Astrocyte (in vitro differentiated cells and primary cell): ENCODE measurements around the gene SPTBN5. TPM values are rescaled to one million over a fixed set of nuclear protein-coding genes. Genes with fewer than 3 reads are reported as not detected.

Source experiments
- DNase-seq: peaks from one replicate; pipeline ENCODE4 v3.0.0-alpha.2; 2010; ENCODE audit warnings: low read depth
- FAIRE-seq: peaks from 2 replicates; lab custom pipeline; 2011; peaks lifted over from hg19 to GRCh38; lab: Jason Lieb, UNC
- H2AFZ ChIP-seq: 2 replicates; pipeline ENCODE4 v1.6.0; 2012; ENCODE audit warnings: low read depth, low read length, inconsistent platforms
- H3K27ac ChIP-seq: 2 replicates; pipeline ENCODE4 v1.5.1; 2011; ENCODE audit warnings: low read depth, low read length, inconsistent platforms
- H3K27me3 ChIP-seq: 2 replicates; pipeline ENCODE4 v1.6.0; 2011; ENCODE audit warnings: low read length, inconsistent platforms; ENCODE audit not compliant: insufficient read depth
- H3K36me3 ChIP-seq: 2 replicates; pipeline ENCODE4 v1.5.1; 2011; ENCODE audit warnings: low read length, inconsistent platforms; ENCODE audit not compliant: insufficient read depth
- H3K4me1 ChIP-seq: 2 replicates; pipeline ENCODE4 v1.5.1; 2011; ENCODE audit warnings: low read length, inconsistent platforms; ENCODE audit not compliant: insufficient read depth
- H3K4me2 ChIP-seq: 2 replicates; pipeline ENCODE4 v1.6.0; 2012; ENCODE audit warnings: low read length, inconsistent platforms
- H3K4me3 ChIP-seq: 2 replicates; pipeline ENCODE4 v1.5.1; 2011; ENCODE audit warnings: low read depth, mild to moderate bottlenecking, low read length, inconsistent platforms; ENCODE audit not compliant: insufficient read depth
- H3K79me2 ChIP-seq: 2 replicates; pipeline ENCODE4 v1.6.0; 2012; ENCODE audit warnings: mild to moderate bottlenecking, low read length, inconsistent platforms; ENCODE audit not compliant: insufficient read depth
- H3K9ac ChIP-seq: 2 replicates; pipeline ENCODE4 v1.6.0; 2012; ENCODE audit warnings: mild to moderate bottlenecking, low read length, inconsistent platforms
- H3K9me3 ChIP-seq: 2 replicates; pipeline ENCODE4 v1.5.1; 2012; ENCODE audit warnings: low read depth, mild to moderate bottlenecking, low read length, inconsistent platforms; ENCODE audit not compliant: insufficient read depth
- H4K20me1 ChIP-seq: 2 replicates; pipeline ENCODE4 v1.6.0; 2012; ENCODE audit warnings: low read length, inconsistent platforms; ENCODE audit not compliant: insufficient read depth
- H3K27ac Mint-ChIP-seq: one replicate; pipeline ENCODE4 v1.8.0; 2021; ENCODE audit warnings: mild to moderate bottlenecking, mixed read lengths; ENCODE audit not compliant: unreplicated experiment
- H3K27me3 Mint-ChIP-seq: one replicate; pipeline ENCODE4 v1.8.0; 2021; ENCODE audit warnings: low read depth, mixed read lengths; ENCODE audit not compliant: unreplicated experiment
- H3K36me3 Mint-ChIP-seq: one replicate; pipeline ENCODE4 v1.8.0; 2021; ENCODE audit warnings: low read depth, mixed read lengths; ENCODE audit not compliant: unreplicated experiment
- H3K4me1 Mint-ChIP-seq: one replicate; pipeline ENCODE4 v1.8.0; 2021; ENCODE audit warnings: low read depth, mixed read lengths; ENCODE audit not compliant: unreplicated experiment
- H3K4me3 Mint-ChIP-seq: one replicate; pipeline ENCODE4 v1.8.0; 2021; ENCODE audit warnings: mild to moderate bottlenecking, moderate library complexity, mixed read lengths; ENCODE audit not compliant: unreplicated experiment
- H3K9me3 Mint-ChIP-seq: one replicate; pipeline ENCODE4 v1.8.0; 2021; ENCODE audit warnings: mild to moderate bottlenecking, mixed read lengths; ENCODE audit not compliant: unreplicated experiment
- EZH2 ChIP-seq: IDR thresholded peaks from 2 replicates; pipeline ENCODE4 v1.6.1; 2012; ENCODE audit warnings: mild to moderate bottlenecking, low read length, inconsistent platforms; ENCODE audit not compliant: insufficient read depth
- total RNA-seq: library from RNA; stranded (reverse); gene quantifications from 2 replicates; pipeline ENCODE4 v1.2.1, GENCODE V29; 2021
- TF ChIP-seq, protein P1 (sequence below): IDR thresholded peaks from 2 replicates; pipeline ENCODE4 v1.5.1; 2011; ENCODE audit warnings: low read depth, mild to moderate bottlenecking, inconsistent platforms, low read length, moderate library complexity; ENCODE audit not compliant: insufficient read depth

Gene SPTBN5
- total RNA-seq, 1 donor from 2014 or later = 5.3 TPM

DNA sequence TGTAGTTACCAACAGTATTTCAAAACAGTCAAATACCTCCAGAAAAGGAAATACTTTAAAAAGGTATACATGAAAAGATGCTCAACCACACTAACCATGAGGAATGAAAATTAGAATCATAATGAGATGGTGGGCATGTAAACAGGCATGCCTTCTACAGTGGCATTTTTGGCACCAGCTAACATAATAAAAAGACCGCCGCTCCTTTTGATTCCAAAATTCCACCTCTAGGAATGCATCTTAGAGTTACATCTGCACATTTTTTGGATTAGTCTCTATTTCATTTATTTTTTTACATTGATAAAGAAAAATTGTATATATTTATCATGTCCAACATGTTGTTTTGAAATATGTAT lies 37.0 kb upstream of the SPTBN5 start:
- peaks cover 27% of the 10 kb centered on the region for H3K79me2 ChIP-seq
- Mint-ChIP-seq H3K9me3 (no peaks in the 10 kb centered on the region), H3K36me3 (peaks cover 15% of the 10 kb centered on the region), H3K4me3 (no peak overlapping the region), H3K27ac (peak overlapping the region; percentile 67), H3K4me1 (peaks cover 61% of the 10 kb centered on the region), H3K27me3 (no peaks in the 10 kb centered on the region)
- peaks cover 17% of the 10 kb centered on the region for H4K20me1 ChIP-seq
- H3K27me3 ChIP-seq = no peaks in the 10 kb centered on the region
- H3K36me3 ChIP-seq = no peaks in the 10 kb centered on the region
- H3K4me1 ChIP-seq = peaks cover 54% of the 10 kb centered on the region
- H3K4me3 ChIP-seq = no peak overlapping the region
- no peak for FAIRE-seq
- H3K9ac ChIP-seq = no peak overlapping the region
- peak overlapping the region; percentile 74 for H3K27ac ChIP-seq
- H3K4me2 ChIP-seq = peak overlapping the region; percentile 68
- H3K9me3 ChIP-seq = no peaks in the 10 kb centered on the region
- H2AFZ ChIP-seq = no peak overlapping the region
- no peak for TF ChIP-seq EZH2
- TF ChIP-seq, protein P1, sequence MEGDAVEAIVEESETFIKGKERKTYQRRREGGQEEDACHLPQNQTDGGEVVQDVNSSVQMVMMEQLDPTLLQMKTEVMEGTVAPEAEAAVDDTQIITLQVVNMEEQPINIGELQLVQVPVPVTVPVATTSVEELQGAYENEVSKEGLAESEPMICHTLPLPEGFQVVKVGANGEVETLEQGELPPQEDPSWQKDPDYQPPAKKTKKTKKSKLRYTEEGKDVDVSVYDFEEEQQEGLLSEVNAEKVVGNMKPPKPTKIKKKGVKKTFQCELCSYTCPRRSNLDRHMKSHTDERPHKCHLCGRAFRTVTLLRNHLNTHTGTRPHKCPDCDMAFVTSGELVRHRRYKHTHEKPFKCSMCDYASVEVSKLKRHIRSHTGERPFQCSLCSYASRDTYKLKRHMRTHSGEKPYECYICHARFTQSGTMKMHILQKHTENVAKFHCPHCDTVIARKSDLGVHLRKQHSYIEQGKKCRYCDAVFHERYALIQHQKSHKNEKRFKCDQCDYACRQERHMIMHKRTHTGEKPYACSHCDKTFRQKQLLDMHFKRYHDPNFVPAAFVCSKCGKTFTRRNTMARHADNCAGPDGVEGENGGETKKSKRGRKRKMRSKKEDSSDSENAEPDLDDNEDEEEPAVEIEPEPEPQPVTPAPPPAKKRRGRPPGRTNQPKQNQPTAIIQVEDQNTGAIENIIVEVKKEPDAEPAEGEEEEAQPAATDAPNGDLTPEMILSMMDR = no peak
- no peak for DNase-seq

DNA sequence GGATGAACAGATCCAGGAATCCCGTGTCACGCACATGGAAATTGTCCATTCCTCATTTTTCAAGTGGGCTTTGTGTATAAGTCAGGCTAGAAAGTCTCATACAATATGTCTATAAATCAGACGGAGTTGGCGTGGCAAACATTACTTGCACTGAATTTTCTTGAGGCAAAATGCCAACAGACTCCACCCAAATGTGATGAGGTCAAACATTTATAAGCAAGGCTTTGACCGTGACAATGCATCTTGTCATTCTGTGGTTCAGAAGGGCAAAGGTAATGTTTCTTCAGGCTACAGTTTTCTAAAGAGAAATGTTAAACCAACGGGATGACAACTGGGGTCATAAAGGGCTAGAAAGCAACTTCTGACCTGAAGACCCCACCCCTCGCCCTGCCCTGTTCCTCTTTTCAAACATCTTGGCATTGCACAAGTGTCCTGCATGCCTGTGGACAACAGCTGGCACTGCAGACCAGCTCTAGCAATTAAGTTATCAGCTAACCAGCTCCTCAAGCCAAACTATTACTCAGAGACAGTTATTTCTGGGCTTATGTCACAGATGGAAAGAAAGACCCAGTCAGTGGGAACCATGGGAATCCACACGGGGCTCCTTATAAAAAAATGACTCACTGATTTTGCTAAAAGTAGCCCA lies 36.5 kb upstream of the SPTBN5 start:
- peak overlapping the region; percentile 67 for H3K27ac Mint-ChIP-seq
- H3K4me1 Mint-ChIP-seq = peaks cover 56% of the 10 kb centered on the region
- no peaks in the 10 kb centered on the region for H3K27me3 ChIP-seq
- H2AFZ ChIP-seq = no peak overlapping the region
- DNase-seq (peak; percentile 97), FAIRE-seq (peak; percentile 47)
- H3K9ac ChIP-seq = peak overlapping the region; percentile 44
- H3K36me3 Mint-ChIP-seq = peaks cover 15% of the 10 kb centered on the region
- H3K9me3 Mint-ChIP-seq = no peaks in the 10 kb centered on the region
- no peak overlapping the region for H3K4me3 ChIP-seq
- TF ChIP-seq, protein P1 = peak; percentile 48
- no peak for TF ChIP-seq EZH2
- peaks cover 27% of the 10 kb centered on the region for H3K79me2 ChIP-seq
- H4K20me1 ChIP-seq = peaks cover 18% of the 10 kb centered on the region
- H3K27me3 Mint-ChIP-seq = no peaks in the 10 kb centered on the region
- peak overlapping the region; percentile 68 for H3K4me2 ChIP-seq
- no peaks in the 10 kb centered on the region for H3K9me3 ChIP-seq
- peaks cover 51% of the 10 kb centered on the region for H3K4me1 ChIP-seq
- H3K27ac ChIP-seq = peak overlapping the region; percentile 74
- H3K4me3 Mint-ChIP-seq = no peak overlapping the region
- H3K36me3 ChIP-seq = peaks cover under 1% of the 10 kb centered on the region
